Measurements from ENCODE around the gene NUP93.

DNA sequence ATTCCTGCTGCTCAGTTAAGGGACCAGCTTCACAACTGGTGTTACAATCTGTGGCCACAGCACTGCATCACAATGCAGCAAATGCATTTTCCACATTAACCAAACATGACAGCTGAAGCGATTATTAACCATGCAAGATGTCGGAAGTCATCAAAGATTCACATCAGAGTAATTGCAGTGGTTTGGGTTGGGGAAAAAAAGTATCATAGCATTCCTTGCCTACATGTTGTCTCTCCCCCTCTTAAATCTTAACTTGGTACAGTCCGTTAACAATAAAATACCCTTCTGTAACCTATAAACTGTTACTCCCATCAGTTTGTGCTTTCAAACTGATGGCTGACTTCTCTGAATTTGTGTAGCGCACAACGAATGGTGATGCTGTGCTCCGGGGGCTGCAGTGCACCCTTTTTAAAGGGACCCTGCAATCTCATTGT is 51.6 kb downstream of the NUP93 start:
- TF ChIP-seq POLR2AphosphoS5 (IDR thresholded peaks at IDR 0.05; ENCODE audit: borderline replicate concordance, low read depth, low read length) (no peak), FOXP2 (optimal IDR thresholded peaks at IDR 0.05; ENCODE audit: control extremely low read depth, extremely low read length, insufficient read depth) (no peak)
